ENCODE data around the gene SEMA3F. TPM values are rescaled to one million over a fixed set of nuclear protein-coding genes. Genes with fewer than 3 reads are reported as not detected.
A peak's percentile ranks its signal among the peaks of the same experiment; 100 is the strongest.

Gene SEMA3F
- polyA plus RNA-seq, 1 experiment: 14.7 TPM

DNA sequence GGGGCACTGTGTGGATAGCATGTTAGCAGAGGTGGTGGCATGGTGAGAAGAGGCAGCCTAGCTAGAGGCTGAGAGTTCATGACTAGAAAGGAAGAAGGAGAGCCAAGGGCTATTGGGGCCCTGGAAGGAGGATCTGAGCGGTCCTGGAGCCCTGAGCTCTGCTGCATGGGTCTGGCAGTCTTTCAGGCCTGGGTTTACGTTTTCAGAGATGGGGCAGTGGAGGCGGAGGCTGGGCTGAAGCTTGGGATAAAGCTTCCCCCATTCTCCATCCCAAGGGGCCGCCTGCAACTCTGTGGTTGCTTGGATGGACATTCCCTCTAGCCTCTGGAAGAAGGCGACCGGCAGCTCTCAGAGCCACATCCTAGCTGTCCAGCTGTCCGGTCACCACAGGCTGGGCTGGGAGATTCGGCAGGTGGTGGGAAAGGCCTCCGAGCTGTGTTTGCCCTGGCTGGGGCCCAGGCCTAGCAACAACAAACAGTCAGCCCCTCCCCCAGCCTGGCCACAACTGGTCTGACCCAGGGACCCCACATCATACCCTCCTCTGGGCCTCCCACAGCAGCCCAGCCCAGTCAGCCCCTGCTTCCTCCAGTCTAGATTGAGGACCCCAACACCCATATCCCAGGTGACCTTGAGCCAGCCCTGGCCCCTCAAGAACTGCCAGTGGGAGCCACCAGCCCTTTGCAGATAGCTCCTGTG lies 48.1 kb downstream of the SEMA3F start:
- DNase-seq (ENCODE audit: low read depth, low spot score): no peak
- Histone ChIP-seq H3K27me3 (ENCODE audit: control insufficient read depth, insufficient read depth, low read length) (peaks cover 55% of the 10 kb centered on the region), H3K27ac (ENCODE audit: low read depth, low read length) (no peak overlapping the region), H3K9me3 (ENCODE audit: control insufficient read depth, insufficient read depth, low read length) (no peaks in the 10 kb centered on the region), H3K4me3 (ENCODE audit: low read depth, low read length) (no peak overlapping the region)
- CTCF ChIA-PET: interaction anchor here (0.9 to 4.2 kb wide), 4 partner anchors 11 to 23 kb away, joined by 3 to 42 read pairs (median 12); partner anchors contain the start of gene GNAT1
- POLR2A ChIA-PET: no interaction called here
- no peak for TF ChIP-seq CTCF (IDR thresholded peaks at IDR 0.05; ENCODE audit: low read depth, low read length)

- Histone ChIP-seq H3K9me3 (ENCODE audit: control insufficient read depth, insufficient read depth, low read length) (no peaks in the 10 kb centered on the region), H3K4me3 (ENCODE audit: low read depth, low read length) (no peak overlapping the region), H3K27ac (ENCODE audit: low read depth, low read length) (no peak overlapping the region), H3K27me3 (ENCODE audit: control insufficient read depth, insufficient read depth, low read length) (peaks cover 56% of the 10 kb centered on the region)
- CTCF ChIA-PET: interaction anchor here (0.9 to 4.2 kb wide), 5 partner anchors 11 to 67 kb away, joined by 3 to 42 read pairs (median 4); partner anchors contain the start of gene GNAT1
- POLR2A ChIA-PET: no interaction called here
- no peak for TF ChIP-seq CTCF (IDR thresholded peaks at IDR 0.05; ENCODE audit: low read depth, low read length)
- DNase-seq (ENCODE audit: low read depth, low spot score): no peak
These were observed 49.0 kb downstream of the SEMA3F start for GRCh38 chr3:50203809-50204803.

- CTCF ChIA-PET: interaction anchor here (1.0 to 4.2 kb wide), 4 partner anchors 12 to 66 kb away, joined by 3 to 42 read pairs (median 13); partner anchors contain the start of gene GNAT1
- Histone ChIP-seq H3K4me3 (ENCODE audit: low read depth, low read length) (peak within 1 kb of the TSS; percentile 46), H3K9me3 (ENCODE audit: control insufficient read depth, insufficient read depth, low read length) (no peaks in the 10 kb centered on the region), H3K27me3 (ENCODE audit: control insufficient read depth, insufficient read depth, low read length) (peaks cover 56% of the 10 kb centered on the region), H3K27ac (ENCODE audit: low read depth, low read length) (no peak within 1 kb of the TSS)
- POLR2A ChIA-PET: no interaction called here
- no peak for TF ChIP-seq CTCF (IDR thresholded peaks at IDR 0.05; ENCODE audit: low read depth, low read length)
- DNase-seq (ENCODE audit: low read depth, low spot score): no peak
These were observed 49.8 kb downstream of the SEMA3F start, which contains the start of gene SLC38A3 for GRCh38 chr3:50204804-50205412. TSS of gene SLC38A3 (plus strand) at chr3:50205271. CDS start at chr3:50214200, 8,929 bp downstream.

GRCh38 chr3:50205413-50206276 lies 50.5 kb downstream of the SEMA3F start:
- H3K27me3 ChIP-seq (ENCODE audit: control insufficient read depth, insufficient read depth, low read length): peaks cover 55% of the 10 kb centered on the region
- no peak for TF ChIP-seq CTCF (IDR thresholded peaks at IDR 0.05; ENCODE audit: low read depth, low read length)
- DNase-seq (ENCODE audit: low read depth, low spot score): no peak
- no peak overlapping the region for H3K27ac ChIP-seq (ENCODE audit: low read depth, low read length)
- peak overlapping the region; percentile 46 for H3K4me3 ChIP-seq (ENCODE audit: low read depth, low read length)
- ChIA-PET POLR2A (interaction anchor here (0.6 kb wide), 1 partner anchor 180 kb away, joined by 3 read pairs; no protein-coding TSS in a partner anchor), CTCF (interaction anchor here (1.0 to 4.2 kb wide), 4 partner anchors 13 to 65 kb away, joined by 3 to 42 read pairs (median 13); partner anchors contain the start of gene GNAT1)
- H3K9me3 ChIP-seq (ENCODE audit: control insufficient read depth, insufficient read depth, low read length): no peaks in the 10 kb centered on the region

Data from AG04450 (cell line).